ENCODE data around the gene GRIK4.

DNA sequence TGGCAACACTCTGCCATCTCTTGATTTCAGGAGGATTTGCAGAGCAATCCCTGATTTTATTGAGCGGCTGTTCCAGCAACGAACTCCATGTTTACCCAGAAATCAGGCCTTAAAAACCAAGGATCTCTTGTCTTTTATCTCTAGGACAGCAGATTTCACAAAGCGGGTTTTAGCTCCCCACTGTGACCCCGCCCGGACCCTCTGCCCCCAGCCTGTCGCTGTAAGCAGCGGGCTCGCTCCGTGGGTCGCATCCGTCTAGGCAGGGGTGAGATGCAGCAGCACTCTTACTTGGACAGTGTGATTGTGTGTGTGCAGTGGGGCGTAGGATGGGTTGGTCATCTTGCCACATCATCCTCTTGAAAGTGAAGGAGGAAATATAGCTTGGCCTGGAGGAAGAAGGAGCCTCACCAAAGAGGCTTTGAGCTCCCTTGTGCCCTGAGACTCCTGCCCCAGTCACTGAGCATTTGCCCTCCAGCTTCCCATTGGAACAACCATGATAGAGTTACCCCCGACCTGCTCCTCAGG lies 323.2 kb downstream of the GRIK4 start:
- TF ChIP-seq, protein P1, sequence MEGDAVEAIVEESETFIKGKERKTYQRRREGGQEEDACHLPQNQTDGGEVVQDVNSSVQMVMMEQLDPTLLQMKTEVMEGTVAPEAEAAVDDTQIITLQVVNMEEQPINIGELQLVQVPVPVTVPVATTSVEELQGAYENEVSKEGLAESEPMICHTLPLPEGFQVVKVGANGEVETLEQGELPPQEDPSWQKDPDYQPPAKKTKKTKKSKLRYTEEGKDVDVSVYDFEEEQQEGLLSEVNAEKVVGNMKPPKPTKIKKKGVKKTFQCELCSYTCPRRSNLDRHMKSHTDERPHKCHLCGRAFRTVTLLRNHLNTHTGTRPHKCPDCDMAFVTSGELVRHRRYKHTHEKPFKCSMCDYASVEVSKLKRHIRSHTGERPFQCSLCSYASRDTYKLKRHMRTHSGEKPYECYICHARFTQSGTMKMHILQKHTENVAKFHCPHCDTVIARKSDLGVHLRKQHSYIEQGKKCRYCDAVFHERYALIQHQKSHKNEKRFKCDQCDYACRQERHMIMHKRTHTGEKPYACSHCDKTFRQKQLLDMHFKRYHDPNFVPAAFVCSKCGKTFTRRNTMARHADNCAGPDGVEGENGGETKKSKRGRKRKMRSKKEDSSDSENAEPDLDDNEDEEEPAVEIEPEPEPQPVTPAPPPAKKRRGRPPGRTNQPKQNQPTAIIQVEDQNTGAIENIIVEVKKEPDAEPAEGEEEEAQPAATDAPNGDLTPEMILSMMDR (IDR thresholded peaks at IDR 0.05): no peak
- TF ChIP-seq POLR2A (IDR thresholded peaks at IDR 0.05): no peak
